Cortex of kidney (tissue), 1 donor: ENCODE data around the gene TTC17.
"Not testable (repeated sequence)": the region's sequence is repeated elsewhere in the genome, so short reads cannot be mapped to it uniquely, and the experiment has no call there.

Experiments used
- DNase-seq: peaks from one replicate; lab custom pipeline; 2025; lab: John Stamatoyannopoulos, UW

Gene TTC17

DNA sequence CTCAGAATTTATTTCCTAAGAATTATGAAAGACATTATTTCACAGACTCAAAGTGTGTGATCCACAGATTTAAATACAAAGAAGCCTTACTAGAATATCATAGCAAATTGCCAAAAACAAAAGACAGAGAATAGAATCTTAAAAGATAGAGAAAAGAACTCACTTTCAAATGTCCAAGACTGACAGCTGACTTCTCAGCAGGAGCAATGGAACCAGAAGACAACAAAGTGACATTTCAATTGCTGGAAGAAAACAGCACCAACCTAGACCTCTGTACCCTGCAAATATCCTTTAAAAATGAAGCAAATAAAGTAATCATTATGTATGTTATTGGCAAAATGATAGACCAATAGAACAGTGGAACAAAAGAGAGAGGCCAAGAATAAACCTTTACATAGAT lies 109.2 kb downstream of the TTC17 start:
- DNase-seq, result no peak

DNA sequence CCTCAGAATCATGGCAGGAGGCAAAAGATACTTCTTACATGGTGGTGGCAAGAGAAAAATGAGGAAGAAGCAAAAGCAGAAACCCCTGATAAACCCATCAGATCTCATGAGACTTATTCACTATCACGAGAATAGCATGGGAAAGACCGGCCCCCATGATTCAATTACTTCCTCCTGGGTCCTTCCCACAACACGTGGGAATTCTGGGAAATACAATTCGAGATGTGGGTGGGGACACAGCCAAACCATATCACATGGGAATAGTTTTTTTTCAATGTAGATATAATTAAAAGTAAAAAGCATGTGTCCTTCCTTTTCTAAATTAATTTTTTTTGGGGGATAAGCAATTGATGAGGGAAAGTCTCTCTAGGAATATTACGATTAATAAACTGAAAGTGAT lies 118.8 kb downstream of the TTC17 start:
- DNase-seq, result not testable (repeated sequence)

DNA sequence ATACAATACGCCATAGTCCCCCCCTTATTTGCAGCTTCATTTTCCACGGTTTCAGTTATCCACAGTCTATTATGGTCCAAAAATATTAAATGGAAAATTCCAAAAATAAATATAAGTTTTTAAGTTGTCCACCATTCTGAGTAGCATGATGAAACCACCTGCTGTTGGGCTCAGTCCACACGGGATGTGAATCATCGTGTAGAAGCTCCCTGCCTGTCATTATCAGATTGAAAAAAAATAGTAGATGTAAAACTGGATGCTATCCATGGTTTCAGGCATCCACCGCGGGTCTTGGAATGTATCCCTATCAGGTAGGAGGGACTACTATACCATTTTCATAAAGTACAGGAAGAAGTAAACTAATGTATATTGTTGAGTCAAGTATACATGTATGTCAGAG lies 127.4 kb downstream of the TTC17 start:
- DNase-seq, result no peak

DNA sequence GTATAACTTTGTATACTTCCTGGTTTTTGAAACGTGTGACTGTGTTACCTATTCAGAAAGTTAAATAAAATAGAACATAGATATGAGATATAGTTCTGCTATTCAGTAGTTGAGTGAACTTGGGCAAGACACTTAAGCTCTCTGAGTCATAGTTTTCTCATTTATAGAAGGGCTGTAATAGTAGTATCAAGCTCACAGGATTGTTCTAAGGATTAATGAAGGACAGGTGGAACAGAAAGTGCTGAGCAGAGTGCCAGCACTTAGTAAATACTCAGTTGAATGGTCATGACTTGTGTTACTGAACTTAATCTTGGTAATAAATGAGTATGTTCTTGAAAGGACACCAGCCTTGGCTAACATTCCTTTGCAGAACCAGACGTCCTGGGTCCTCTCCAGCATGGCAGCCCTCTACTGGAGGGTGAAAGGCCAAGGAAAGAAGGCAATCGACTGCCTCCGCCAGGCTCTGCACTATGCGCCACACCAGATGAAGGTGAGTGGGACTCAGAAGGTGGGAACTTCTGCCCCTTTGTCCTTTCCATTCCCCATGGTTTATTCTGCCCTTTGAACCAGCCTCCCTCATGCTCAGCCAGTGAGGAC lies 131.2 kb downstream of the TTC17 start:
- DNase-seq, result no peak

DNA sequence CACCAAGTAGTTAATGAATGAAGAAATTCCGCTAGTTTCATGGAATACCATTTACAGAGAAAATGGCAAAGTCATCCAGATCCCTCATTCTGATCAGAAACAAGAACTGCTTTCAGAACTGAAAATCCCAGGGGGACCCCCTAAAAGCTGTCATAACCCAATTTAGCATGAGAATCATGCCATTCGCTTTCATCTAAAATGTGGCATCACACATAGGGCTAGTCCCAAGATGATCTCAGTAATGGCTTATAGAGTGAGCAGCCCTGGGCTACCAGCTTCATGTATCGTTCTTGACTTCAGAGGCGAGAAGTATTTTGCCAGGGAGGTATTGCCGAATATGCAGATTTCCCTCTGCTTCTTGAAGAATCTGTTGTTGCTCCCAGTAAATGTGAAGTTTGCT lies 134.0 kb downstream of the TTC17 start:
- DNase-seq, result no peak

DNA sequence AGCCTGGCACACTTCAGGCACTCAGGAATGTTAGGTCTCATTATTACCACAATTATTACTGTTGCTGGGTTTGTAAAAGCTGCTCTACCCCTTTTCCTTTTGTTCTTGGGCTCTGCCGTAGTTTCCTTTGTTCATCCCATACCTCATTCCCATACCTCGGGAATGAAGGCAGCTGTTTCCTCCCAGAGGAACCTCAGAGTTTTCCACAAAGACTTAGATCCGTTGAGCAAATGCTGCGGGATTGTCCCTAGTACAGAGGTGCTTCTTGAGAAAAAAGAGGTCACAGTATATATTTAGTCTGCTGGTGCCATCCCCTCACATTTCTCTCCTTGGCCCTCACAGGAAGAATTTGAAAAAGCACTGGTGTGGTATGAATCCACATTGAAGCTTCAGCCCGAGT lies 134.7 kb downstream of the TTC17 start:
- no peak for DNase-seq

DNA sequence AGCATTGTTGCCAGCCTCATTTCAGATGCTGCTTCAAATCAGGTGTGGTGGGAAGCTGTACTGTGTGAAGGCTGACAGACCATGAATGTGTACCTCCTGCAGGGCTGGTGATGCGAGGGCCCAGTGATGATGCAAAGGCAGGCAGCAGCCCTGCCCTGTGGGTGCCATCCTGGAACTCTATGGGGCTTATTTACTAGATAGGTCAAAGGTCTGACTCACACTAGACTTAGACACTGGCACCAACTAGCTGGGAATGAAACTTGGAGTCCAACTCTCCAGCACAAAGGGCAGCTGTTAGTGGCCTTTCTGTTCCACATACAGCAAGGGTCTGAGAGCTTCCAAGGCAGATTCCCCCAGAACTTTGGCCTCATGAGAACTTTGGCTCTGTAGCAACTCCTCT lies 138.4 kb downstream of the TTC17 start:
- no peak for DNase-seq

DNA sequence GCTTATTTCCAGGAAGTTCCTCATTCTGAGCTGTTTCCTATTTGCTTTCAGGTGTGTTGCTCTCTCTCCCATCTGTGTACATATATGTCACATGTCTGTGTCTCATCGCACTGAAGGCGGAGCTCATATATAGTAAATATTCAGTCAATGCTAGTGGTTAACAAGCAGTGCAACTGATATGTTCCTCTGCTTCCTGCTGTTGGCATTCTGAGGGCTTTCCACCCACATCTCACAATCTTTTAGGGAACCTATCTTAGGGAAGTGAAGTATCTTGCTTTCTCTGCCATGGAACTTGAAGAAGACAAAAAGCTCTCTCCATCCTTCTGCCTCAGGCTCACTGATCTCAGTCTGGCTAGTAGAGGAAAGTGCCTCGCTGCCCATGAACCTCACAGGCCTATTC lies 139.8 kb downstream of the TTC17 start:
- DNase-seq, result no peak

DNA sequence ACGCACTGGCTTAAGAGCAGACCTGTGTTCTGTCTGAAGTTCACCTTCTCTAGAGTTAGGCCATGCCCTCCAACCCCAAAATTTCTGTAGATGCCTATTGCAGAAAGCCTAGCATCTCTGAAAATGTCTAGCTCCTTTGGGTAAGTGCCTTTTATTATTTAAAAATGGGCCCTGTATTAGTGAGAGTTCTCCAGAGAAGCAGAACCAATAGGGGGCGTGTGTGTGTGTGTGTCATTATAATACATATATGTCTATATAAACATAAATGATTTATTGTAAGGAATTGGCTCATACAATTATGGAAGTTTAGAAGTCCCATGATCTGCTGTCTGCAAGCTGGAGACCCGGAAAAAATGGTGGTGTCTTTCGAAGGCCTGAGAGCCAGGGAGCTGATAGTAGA lies 144.7 kb downstream of the TTC17 start:
- DNase-seq, result no peak

DNA sequence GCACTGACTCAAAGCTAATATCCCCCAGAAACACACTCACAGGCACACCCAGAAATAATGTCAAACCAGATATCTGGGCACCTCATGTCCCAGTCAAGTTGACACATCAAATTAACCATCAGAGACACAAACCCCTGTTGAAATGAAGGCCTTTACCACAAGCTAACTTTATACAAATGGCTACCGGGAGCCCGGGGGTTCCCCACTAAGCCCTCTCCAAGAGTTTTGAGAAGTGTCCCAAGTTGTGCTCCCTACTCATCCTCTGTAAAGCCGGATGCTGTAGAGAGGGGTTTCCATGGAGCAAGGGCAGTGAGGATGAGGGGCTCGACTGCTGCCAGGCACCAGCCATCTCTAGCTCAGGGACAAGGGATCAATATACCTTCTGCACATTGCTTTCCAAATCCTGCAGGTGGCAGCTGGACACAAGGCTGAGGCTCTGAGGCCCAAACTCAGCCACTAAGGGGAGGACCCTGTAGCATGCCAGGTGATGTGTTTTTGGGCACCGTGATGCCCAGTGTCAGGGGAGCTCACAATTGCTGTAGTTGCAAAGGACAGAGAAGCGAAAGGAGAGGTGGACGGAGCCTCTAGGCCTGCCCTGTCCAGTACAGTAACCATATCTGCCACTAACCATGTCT lies 145.7 kb downstream of the TTC17 start:
- no peak for DNase-seq

DNA sequence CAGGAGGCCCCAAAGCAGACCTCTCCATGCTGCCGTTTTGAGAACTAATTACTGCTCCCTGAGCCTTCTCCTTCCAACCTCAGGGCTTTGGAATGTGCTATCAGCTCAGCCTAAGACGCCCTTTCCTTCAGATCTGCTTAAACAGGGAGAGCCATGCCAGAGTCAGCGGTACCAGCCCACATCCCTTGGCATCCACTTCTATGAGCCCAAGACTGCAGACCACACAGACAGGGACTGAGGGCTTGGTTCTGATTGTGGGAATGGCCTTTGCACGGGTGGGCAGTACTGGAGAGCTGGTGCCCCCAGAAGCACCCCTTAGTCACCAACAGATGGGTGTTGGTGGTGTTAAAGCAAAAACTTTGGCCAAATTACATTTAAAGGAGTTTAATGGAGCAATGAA lies 146.5 kb downstream of the TTC17 start:
- no peak for DNase-seq

DNA sequence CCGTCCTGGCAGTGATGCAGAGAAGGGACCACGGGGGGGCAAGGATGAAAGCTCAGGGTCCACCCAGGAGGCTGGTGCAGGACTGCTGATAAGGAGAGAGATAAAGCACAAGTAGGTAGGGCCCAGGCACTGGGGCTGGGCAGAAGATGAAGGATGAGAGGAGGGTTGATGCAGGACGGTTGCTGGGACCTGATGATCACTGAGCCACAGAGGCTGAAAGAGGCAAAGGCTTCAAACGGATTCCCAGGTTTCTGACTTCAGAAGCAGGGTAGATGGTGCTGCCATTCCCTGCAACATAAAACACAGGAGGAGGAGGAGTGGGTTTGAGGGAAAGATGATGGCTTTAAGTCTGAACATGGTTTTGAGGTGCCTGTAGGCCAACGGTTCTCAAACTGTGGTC lies 148.5 kb downstream of the TTC17 start:
- DNase-seq, result no peak

DNA sequence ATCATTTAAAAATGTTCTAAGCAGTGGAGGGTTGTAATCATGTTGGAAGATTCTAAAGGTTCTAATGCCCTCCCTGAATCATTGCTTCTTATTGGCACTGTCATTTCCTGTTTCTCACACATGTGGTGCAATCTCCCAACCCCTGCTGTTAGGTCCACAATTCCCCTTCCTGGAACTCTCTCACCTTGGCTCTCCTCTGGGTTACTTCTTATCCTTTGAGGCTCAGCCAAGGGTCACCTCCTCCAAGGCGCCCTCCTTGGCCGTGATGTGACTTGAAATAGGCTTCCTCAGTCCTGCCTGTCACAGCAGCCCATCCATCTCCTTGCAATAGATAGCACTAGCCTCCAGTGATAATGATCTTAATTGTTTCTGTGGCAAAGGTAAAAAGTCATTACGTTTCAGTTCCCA lies 149.8 kb downstream of the TTC17 start:
- DNase-seq, result no peak

DNA sequence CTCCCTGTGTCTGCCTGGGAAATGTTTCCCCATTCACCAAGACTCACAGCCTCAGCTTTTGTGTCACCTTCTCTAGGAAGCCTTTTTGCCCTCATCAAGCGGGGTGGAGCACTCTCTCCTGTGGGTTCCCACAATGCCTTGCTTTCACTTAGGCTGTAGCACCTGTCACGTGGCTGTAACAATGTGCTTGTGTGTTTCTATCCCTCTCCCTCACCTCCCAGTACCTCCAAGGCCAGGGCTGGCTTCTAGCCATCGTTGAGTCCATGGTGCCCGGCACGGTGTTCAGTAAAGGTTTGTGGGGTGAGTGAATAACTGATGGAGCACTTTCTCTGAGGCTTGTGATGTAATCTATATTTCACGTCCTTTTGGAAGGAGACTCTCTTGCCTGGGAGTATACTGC lies 153.2 kb downstream of the TTC17 start:
- no peak for DNase-seq

DNA sequence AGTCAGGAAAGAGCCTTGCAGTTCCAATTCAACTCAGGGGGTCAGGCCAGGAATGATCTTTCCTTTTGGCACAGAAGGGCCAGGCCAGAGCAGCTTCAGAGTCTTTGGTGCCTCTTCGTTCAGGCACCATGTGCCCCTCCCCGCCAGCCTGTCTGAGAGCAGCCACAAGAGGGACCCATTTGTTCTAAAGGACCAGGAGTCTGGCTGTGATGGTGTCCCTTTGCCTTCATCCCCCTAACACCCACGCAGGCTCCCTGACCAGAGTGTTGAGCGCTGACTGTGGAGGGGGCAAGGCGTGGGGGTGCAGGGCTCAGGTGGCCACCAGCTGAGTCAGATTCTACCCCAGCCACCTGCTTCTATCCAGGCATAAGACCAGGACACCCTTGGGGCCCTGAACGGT lies 156.4 kb downstream of the TTC17 start:
- DNase-seq, result no peak

DNA sequence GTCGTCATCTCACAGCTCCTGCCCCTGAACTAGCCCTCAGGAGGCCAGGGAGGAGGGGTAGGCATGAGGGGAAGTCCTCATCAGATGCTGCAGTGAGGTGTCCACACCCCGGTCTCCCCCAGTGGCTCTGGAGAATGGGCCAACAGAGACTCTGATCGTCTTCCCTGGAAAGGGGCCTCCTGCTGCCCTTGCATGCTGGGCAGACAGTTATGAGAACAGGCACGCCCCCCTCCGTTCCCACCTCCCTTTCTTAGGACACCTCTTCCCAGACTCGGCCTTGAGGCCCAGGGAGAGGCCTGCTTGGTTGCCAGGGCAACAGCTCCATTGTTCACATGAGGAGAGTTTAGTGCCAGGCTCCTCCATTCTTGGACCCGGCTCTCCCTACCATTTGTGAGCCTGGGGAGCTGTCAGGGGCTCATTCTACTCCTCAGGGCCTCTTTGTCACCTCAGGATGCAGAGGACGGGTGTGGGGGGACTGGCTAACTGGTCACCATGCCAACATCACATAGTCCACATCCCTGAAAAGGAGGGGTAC lies 157.7 kb downstream of the TTC17 start:
- no peak for DNase-seq

DNA sequence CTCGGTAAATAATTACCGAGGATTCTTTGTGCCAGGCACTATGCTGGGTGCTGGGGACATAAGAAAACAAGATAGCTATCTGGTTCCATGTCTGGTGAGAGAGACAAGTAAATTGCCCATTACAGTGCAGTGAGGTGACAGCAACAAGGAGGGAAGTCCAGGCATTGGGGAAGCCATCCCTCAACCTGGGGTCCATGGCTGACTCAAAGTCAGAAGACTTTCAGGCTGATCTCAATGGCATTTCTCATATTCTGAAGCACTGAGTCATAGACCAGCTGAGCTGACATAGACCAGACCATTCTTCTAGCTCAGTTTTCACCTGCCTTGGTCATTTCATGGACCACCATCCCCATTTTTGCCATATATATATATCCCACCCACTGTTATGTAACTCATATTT lies 158.8 kb downstream of the TTC17 start:
- no peak for DNase-seq

DNA sequence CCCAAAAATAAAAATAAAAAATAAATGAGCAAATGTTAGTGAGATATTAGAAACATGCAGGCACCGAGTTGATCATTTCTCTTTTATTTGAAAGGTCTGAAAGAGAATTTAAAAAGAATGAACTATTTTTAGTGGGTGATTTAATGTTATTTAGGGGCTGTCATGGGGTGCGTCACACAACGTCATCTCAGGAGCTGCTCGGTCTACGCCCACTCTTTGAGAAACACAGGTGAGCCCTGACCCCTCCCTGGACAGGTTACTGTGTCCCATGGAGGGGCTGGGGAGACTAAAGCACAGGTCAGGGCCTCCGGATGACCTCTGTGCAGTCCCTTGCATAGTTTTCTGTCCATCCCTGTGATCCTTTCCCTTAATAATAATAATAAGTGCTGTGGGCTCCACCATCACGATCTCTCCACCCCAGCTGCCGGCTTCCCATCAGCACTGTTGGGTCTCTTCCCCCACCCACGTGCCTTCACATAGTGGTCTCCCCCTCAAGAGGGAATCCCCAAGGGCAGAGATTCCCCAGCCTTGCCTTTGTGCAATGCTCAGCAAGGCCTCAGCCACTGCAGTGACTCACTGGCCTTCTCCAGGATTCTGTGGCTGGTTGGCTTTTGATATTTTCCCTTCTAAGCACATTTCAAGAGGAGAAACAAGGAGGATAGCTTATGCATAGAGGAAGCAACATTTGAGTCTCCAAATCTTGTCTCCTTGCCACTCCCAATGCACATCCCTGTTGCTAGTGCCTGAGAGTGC lies 159.9 kb downstream of the TTC17 start:
- no peak for DNase-seq

DNA sequence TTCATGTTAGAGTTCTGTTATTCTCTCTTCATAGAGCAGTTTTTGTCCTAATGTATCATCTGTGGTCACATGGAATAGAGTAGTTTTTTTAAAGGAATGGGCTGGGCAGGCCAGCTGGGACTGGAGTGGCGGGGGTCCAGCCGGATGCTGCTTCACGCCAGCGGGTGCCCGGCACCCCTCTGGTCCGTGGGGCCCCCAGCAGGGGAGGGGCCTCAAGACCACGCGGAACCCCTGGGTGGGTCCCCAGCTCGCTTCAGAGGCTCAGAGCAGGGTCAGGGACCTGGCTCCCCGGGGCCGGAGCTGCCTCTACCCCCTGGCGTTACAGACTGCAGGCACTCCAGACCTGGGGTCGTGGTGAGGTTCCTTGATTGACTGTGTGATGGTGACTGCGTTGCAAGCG lies 162.8 kb downstream of the TTC17 start:
- DNase-seq, result no peak

DNA sequence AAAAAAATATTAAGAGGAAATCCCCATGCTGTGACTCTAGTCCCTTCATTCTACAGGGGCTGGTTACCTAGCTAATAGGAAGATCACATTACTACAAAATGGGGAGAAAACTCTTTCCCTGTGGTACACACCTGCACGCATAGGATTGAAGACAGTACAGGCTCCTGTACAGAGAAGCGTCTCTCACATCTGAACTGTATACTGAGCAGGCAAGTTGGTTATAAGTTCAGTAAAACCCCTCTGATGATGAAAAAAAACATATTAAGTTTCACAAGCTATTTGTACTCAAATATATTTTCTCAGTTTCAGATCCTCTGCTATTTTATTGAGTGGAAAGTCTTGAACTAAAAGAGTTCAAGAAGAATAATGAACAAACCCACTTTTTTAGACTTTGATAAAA lies 164.9 kb downstream of the TTC17 start:
- no peak for DNase-seq

DNA sequence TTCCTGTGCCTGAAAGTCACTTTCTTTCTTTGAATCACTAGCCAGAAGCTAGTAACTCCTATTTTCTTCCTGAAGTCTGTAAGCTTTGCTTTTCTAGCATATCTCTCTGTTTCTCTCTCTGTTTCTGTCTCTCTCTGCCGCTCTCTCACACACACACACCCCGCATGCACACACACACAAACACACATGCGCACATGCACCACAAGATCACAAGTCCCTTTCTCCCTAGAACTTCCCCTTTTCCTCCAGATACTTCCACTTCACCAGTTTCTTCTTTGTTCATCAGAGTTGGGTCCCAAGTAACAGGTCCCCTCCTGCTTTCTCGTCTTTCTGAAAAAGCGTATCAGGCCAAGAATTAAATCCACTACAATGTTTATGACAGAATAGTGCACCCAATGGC lies 173.3 kb downstream of the TTC17 start:
- DNase-seq, result no peak

DNA sequence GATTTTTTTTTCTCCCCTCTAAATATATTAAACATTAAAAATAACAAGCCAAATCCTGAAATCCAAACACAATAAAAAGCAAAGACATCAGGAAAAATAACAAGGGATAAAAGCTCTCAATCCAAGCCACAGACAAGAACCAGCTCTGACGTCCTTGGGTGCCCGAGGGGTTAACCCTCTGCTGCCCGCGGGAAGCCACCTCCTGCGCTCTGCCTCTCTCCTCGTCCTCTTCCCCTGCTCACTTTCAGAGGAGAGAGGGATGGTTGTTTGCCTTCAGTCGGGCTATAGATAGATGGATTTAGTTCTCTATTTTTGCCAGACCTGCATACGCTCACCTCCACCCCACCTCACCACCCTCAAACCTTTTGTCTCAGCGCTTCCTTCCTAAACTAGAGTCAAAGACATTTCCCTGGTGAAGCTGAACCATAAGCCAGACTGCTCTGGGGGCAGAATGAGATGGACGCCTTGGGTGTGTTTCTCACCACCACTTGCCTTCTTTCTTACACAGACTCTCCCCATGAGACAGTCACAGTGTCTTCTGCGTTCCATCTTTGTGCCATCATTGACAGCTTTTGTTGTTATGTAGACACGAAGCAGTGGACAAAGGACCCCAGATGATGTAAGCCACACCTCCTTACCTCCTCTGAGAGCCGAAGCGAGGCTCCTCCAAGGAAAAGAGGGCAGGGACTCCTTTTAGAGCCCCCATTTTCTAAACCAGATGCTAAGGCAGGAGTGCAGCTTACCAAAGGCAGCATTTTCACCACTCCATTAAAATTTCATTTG lies 179.3 kb downstream of the TTC17 start:
- no peak for DNase-seq

DNA sequence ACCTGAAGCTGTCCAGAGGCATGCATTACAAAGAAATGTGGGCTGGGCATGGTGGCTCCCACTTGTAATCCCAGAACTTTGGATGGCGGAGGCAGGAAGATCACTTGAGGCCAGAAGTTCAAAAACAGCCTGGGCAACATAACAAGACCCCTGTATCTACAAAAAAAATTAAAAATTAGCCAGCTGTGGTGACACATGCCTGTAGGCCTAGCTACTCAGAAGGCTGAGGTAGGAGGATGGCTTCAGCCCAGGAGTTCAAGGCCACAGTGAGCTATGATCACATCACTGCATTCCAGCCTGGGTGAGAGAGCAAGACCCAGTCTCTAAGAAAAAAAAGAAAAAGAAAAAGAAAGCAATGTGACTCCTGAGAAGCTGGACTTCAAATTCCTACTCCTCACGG lies 183.3 kb downstream of the TTC17 start:
- DNase-seq, result no peak
